Fibroblast of villous mesenchyme (primary cell): ENCODE results near the gene CT45A8. TPM values are rescaled to one million over a fixed set of nuclear protein-coding genes. Genes with fewer than 3 reads are reported as not detected.
A peak's percentile ranks its signal among the peaks of the same experiment; 100 is the strongest.
"Not testable (repeated sequence)": the region's sequence is repeated elsewhere in the genome, so short reads cannot be mapped to it uniquely, and the experiment has no call there.

ENCODE experiments used
- DNase-seq: peaks from one replicate; pipeline ENCODE4 v3.0.0-alpha.2; 2010; ENCODE audit warnings: low read depth
- H3K4me3 ChIP-seq: 2 replicates; pipeline ENCODE4 v1.5.1; 2011; ENCODE audit warnings: low read depth, mild to moderate bottlenecking, low read length
- CTCF ChIP-seq: IDR thresholded peaks from 2 replicates; pipeline ENCODE4 v1.5.1; 2012; ENCODE audit warnings: low read depth, mild to moderate bottlenecking, low read length; ENCODE audit not compliant: insufficient read depth
- total RNA-seq: library from RNA; depleted of rRNA; stranded (reverse); fragments of >200 nt; gene quantifications from 2 replicates; pipeline ENCODE4 v1.2.3, GENCODE V29; 2012

The CT45A8 gene
- total RNA-seq, result not detected in 2 replicates

GRCh38 chrX:135854438-135854837 lies at the start of gene CT45A8:
Gene CT45A8, minus strand, starts transcription at chrX:135854538. Its CDS starts 3,755 bp downstream, at chrX:135850783.
- H3K4me3 ChIP-seq, DNase-seq: not testable (repeated sequence)

- no peak for DNase-seq
- no peak within 1 kb of the TSS for H3K4me3 ChIP-seq
- TF ChIP-seq CTCF, result no peak
Observed at GRCh38 chrX:135893294-135893817, 39.0 kb upstream of the CT45A8 start, which contains the start of the genes CT45A10 and SAGE1. Gene CT45A10, minus strand, starts transcription at chrX:135893444. Its CDS starts 8,100 bp downstream, at chrX:135885344. Gene SAGE1, plus strand, starts transcription at chrX:135893716. Its CDS starts 2,527 bp downstream, at chrX:135896243.

- H3K4me3 ChIP-seq, result no peak overlapping the region
- no peak for DNase-seq
- no peak for TF ChIP-seq CTCF
Observed at GRCh38 chrX:135892781-135893180, 38.4 kb upstream of the CT45A8 start.

- DNase-seq, result no peak
- no peak for TF ChIP-seq CTCF
- no peak overlapping the region for H3K4me3 ChIP-seq
Observed at GRCh38 chrX:135890087-135890585, 35.8 kb upstream of the CT45A8 start.

GRCh38 chrX:135888976-135889375 lies 34.6 kb upstream of the CT45A8 start:
- DNase-seq, H3K4me3 ChIP-seq: not testable (repeated sequence)
- TF ChIP-seq CTCF, result peak; percentile 5

- DNase-seq, H3K4me3 ChIP-seq: not testable (repeated sequence)
Observed at GRCh38 chrX:135888230-135888629, 33.9 kb upstream of the CT45A8 start.

GRCh38 chrX:135882741-135883140 lies 28.4 kb upstream of the CT45A8 start:
- H3K4me3 ChIP-seq, DNase-seq: not testable (repeated sequence)

GRCh38 chrX:135871712-135872111 lies 17.4 kb upstream of the CT45A8 start, which contains the start of gene CT45A9:
Gene CT45A9, minus strand, starts transcription at chrX:135871812. Its CDS starts 3,751 bp downstream, at chrX:135868061.
- not testable (repeated sequence) for DNase-seq, H3K4me3 ChIP-seq

- not testable (repeated sequence) for DNase-seq, H3K4me3 ChIP-seq
Observed at GRCh38 chrX:135837180-135837579, 17.2 kb downstream of the CT45A8 start, which contains the start of gene CT45A7. Gene CT45A7, minus strand, starts transcription at chrX:135837280. Its CDS starts 3,747 bp downstream, at chrX:135833533.

- DNase-seq, result not testable (repeated sequence)
Observed at GRCh38 chrX:135819912-135820311, 34.4 kb downstream of the CT45A8 start, which contains the start of gene CT45A2. Gene CT45A2, minus strand, starts transcription at chrX:135820012. Its CDS starts 3,747 bp downstream, at chrX:135816265.

GRCh38 chrX:135802687-135803086 lies 51.7 kb downstream of the CT45A8 start, which contains the start of gene CT45A6:
Gene CT45A6, minus strand, starts transcription at chrX:135802787. Its CDS starts 3,794 bp downstream, at chrX:135798993.
- H3K4me3 ChIP-seq, DNase-seq: not testable (repeated sequence)

More at GRCh38 chrX:135819912-135820311, 34.4 kb downstream of the CT45A8 start, which contains the start of gene CT45A2:
- H3K4me3 ChIP-seq, result not testable (repeated sequence)
